Kidney epithelial cell (primary cell): ENCODE data around the gene INTS1. TPM values are rescaled to one million over a fixed set of nuclear protein-coding genes. Genes with fewer than 3 reads are reported as not detected.

Experiments
- DNase-seq: peaks from one replicate; pipeline ENCODE4 v3.0.0-alpha.2; 2010; ENCODE audit warnings: low read depth
- H3K27me3 ChIP-seq: 2 replicates; pipeline ENCODE4 v1.6.0; 2011; ENCODE audit warnings: low read length; ENCODE audit not compliant: control insufficient read depth, insufficient read depth
- H3K36me3 ChIP-seq: 2 replicates; pipeline ENCODE4 v1.5.1; 2011; ENCODE audit warnings: low read length; ENCODE audit not compliant: control insufficient read depth, insufficient read depth
- H3K4me3 ChIP-seq: 2 replicates; pipeline ENCODE4 v1.5.1; 2011; ENCODE audit warnings: low read depth, mild to moderate bottlenecking, control low read depth, low read length
- CTCF ChIP-seq: IDR thresholded peaks from 2 replicates; pipeline ENCODE4 v1.5.1; 2011; ENCODE audit warnings: mild to moderate bottlenecking, moderate library complexity, low read length, control low read depth, inconsistent platforms; ENCODE audit not compliant: insufficient read depth, poor library complexity, severe bottlenecking
- total RNA-seq: library from RNA; depleted of rRNA; stranded (reverse); fragments of >200 nt; gene quantifications from 2 replicates; pipeline ENCODE4 v1.2.3, GENCODE V29; 2015

The INTS1 gene
- total RNA-seq, 1 donor from 2014 or later: 84.3 TPM

- Histone ChIP-seq H3K36me3 (no peaks in the 10 kb centered on the region), H3K27me3 (peaks cover 39% of the 10 kb centered on the region), H3K4me3 (no peak overlapping the region)
- DNase-seq: no peak
- no peak for TF ChIP-seq CTCF
These were observed 83.0 kb downstream of the INTS1 start for GRCh38 chr7:1421020-1421790.

Other genes with a start within 250 kb of the INTS1 start
- 13.5 and 14.7 TPM in 2 replicates for gene MICALL2, start 44.9 kb downstream of the INTS1 start, total RNA-seq
- 20.1 and 20.4 TPM in 2 replicates for gene MAFK, start 26.3 kb upstream of the INTS1 start, total RNA-seq
- gene TMEM184A, start 51.8 kb upstream of the INTS1 start, total RNA-seq: 5.7 and 5.8 TPM in 2 replicates
- gene PSMG3, start 65.6 kb upstream of the INTS1 start, total RNA-seq: 73.9 and 79.8 TPM in 2 replicates
- 0.55 and 0.71 TPM in 2 replicates for gene ELFN1, start 165.9 kb upstream of the INTS1 start, total RNA-seq